HEK293T (cell line): ENCODE data around the gene DDX20.

Source experiments
- BHLHE40 ChIP-seq: fragments of 450-650 bp; IDR thresholded peaks from 2 replicates; pipeline ENCODE4 v1.6.1; 2016; ENCODE audit warnings: mild to moderate bottlenecking, moderate library complexity, borderline replicate concordance
- NFRKB ChIP-seq: fragments of 450-650 bp; IDR thresholded peaks from 2 replicates; pipeline ENCODE4 v1.6.1; 2016; ENCODE audit warnings: mild to moderate bottlenecking, moderate library complexity
- SP1 ChIP-seq: fragments of 450-650 bp; IDR thresholded peaks from 2 replicates; pipeline ENCODE4 v1.6.1; 2017
- SUZ12 ChIP-seq: fragments of 450-650 bp; IDR thresholded peaks from 2 replicates; pipeline ENCODE4 v1.6.1; 2016; ENCODE audit warnings: mild to moderate bottlenecking
- TARDBP ChIP-seq: fragments of 450-650 bp; IDR thresholded peaks from 2 replicates; pipeline ENCODE4 v1.6.1; 2016
- TF ChIP-seq, protein P1 (sequence below): fragments of 450-650 bp; IDR thresholded peaks from 2 replicates; pipeline ENCODE4 v1.6.1; 2016

DNA sequence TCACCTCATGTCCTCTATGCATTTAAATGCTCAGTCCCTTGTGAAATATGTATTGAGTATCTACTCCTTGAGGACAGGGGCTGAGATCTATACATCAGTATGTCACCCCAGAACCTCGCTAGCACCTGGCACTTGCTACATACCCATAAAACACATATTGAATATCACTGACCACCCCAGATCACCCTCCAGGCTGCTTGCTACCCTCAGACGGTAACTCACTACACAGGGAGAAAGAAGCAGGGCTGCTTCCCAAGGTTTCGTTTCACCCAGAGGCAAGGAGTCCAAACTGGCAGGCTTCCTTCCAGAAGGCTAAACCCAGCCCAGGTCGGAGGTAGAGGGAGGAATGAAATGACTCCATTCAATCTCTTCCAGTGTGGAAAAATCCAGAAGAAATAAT lies 25.0 kb upstream of the DDX20 start:
- TF ChIP-seq BHLHE40 (no peak), SP1 (no peak), TARDBP (no peak), NFRKB (no peak), SUZ12 (no peak)
- TF ChIP-seq, protein P1, sequence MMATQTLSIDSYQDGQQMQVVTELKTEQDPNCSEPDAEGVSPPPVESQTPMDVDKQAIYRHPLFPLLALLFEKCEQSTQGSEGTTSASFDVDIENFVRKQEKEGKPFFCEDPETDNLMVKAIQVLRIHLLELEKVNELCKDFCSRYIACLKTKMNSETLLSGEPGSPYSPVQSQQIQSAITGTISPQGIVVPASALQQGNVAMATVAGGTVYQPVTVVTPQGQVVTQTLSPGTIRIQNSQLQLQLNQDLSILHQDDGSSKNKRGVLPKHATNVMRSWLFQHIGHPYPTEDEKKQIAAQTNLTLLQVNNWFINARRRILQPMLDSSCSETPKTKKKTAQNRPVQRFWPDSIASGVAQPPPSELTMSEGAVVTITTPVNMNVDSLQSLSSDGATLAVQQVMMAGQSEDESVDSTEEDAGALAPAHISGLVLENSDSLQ, result no peak
